Endometrium (tissue), 2 donors: ENCODE data around the gene CC2D2B.
"Not testable (repeated sequence)": the region's sequence is repeated elsewhere in the genome, so short reads cannot be mapped to it uniquely, and the experiment has no call there.

ENCODE experiments used
- FAIRE-seq: peaks from 2 replicates; lab custom pipeline; 2012; peaks lifted over from hg19 to GRCh38; lab: Jason Lieb, UNC
- donor health status: control.
- donor health status: control.

The CC2D2B gene

GRCh38 chr10:95908450-95908849 lies 675 bp downstream of the CC2D2B start:
- FAIRE-seq = no peak

- FAIRE-seq = no peak
These were observed 1.8 kb downstream of the CC2D2B start for GRCh38 chr10:95909561-95909960.

- FAIRE-seq = not testable (repeated sequence)
These were observed 8.3 kb downstream of the CC2D2B start for GRCh38 chr10:95916039-95916438.

GRCh38 chr10:95920798-95921426 lies 13.1 kb downstream of the CC2D2B start:
- FAIRE-seq = no peak

GRCh38 chr10:95925033-95925432 lies 17.3 kb downstream of the CC2D2B start:
- FAIRE-seq = no peak

GRCh38 chr10:95935429-95935828 lies 27.7 kb downstream of the CC2D2B start:
- no peak for FAIRE-seq

GRCh38 chr10:95941115-95941514 lies 33.3 kb downstream of the CC2D2B start:
- no peak for FAIRE-seq

GRCh38 chr10:95963202-95963990 lies 55.6 kb downstream of the CC2D2B start:
- no peak for FAIRE-seq

GRCh38 chr10:95963991-95964389 lies 56.2 kb downstream of the CC2D2B start:
- FAIRE-seq = no peak

GRCh38 chr10:95964756-95965155 lies 57.0 kb downstream of the CC2D2B start:
- no peak for FAIRE-seq

GRCh38 chr10:95976362-95977229 lies 68.8 kb downstream of the CC2D2B start:
- FAIRE-seq = no peak

GRCh38 chr10:95982200-95982599 lies 74.4 kb downstream of the CC2D2B start:
- FAIRE-seq = no peak

- no peak for FAIRE-seq
These were observed 80.1 kb downstream of the CC2D2B start for GRCh38 chr10:95987685-95988426.

GRCh38 chr10:95988702-95989101 lies 80.9 kb downstream of the CC2D2B start:
- no peak for FAIRE-seq

GRCh38 chr10:95994376-95994775 lies 86.6 kb downstream of the CC2D2B start:
- FAIRE-seq = not testable (repeated sequence)

- no peak for FAIRE-seq
These were observed 90.5 kb downstream of the CC2D2B start for GRCh38 chr10:95998255-95998784.

- no peak for FAIRE-seq
These were observed 106.2 kb downstream of the CC2D2B start for GRCh38 chr10:96013956-96014355.

GRCh38 chr10:96014473-96015102 lies 106.8 kb downstream of the CC2D2B start:
- FAIRE-seq = no peak

GRCh38 chr10:96017191-96017687 lies 109.5 kb downstream of the CC2D2B start:
- FAIRE-seq = peak; percentile 94

GRCh38 chr10:96021332-96021731 lies 113.6 kb downstream of the CC2D2B start:
- no peak for FAIRE-seq

- FAIRE-seq = no peak
These were observed 115.0 kb downstream of the CC2D2B start for GRCh38 chr10:96022739-96023138.
